Endothelial cell of umbilical vein (primary cell): ENCODE data around the gene CRIM1. TPM values are rescaled to one million over a fixed set of nuclear protein-coding genes. Genes with fewer than 3 reads are reported as not detected.
A peak's percentile ranks its signal among the peaks of the same experiment; 100 is the strongest.

Source experiments
- BruUV-seq: library from RNA; stranded (reverse); fragments of 400-500 nt; replicated peaks from 2 replicates; lab custom pipeline; 2021; lab: Mats Ljungman, UMichigan
- CTCF ChIA-PET: fragments of 300-600, 350-600 bp; sonication (Branson Sonifier 250); formaldehyde crosslinking; loops from one replicate; lab custom pipeline; 2021; ENCODE audit warnings: antibody characterized with exemption, inconsistent platforms; lab: Charles Lee
- POLR2A ChIA-PET: fragments of 300-600, 350-600 bp; sonication (Branson Sonifier 250); formaldehyde crosslinking; loops from one replicate; lab custom pipeline; 2021; ENCODE audit warnings: antibody characterized with exemption, inconsistent platforms; lab: Charles Lee
- DNase-seq: peaks from one replicate; pipeline ENCODE4 v3.0.0-alpha.2; 2011; ENCODE audit warnings: low read depth, low spot score
- FAIRE-seq: peaks from 2 replicates; lab custom pipeline; 2011; peaks lifted over from hg19 to GRCh38; lab: Jason Lieb, UNC
- H2AFZ ChIP-seq: 2 replicates; pipeline ENCODE4 v1.6.0; 2012; ENCODE audit warnings: low read depth, low read length, control low read depth, inconsistent platforms
- H3K27ac ChIP-seq: 2 replicates; pipeline ENCODE4 v1.5.1; 2011; ENCODE audit warnings: low read depth, mild to moderate bottlenecking, control low read depth, low read length, moderate library complexity; ENCODE audit not compliant: insufficient read depth
- H3K27me3 ChIP-seq, 2 experiments: 2 replicates each; pipeline versions ENCODE4 v1.6.0 to v1.6.1; 2011; ENCODE audit warnings: low read length in 2 of 2, mixed read lengths in 1 of 2; ENCODE audit not compliant: control insufficient read depth in 2 of 2, insufficient read depth in 2 of 2
- H3K36me3 ChIP-seq, 2 experiments: 2 replicates in 1 of 2; 3 replicates in 1 of 2; pipeline ENCODE4 v1.5.1; 2011; ENCODE audit warnings: low read length in 2 of 2, mild to moderate bottlenecking in 1 of 2, moderate library complexity in 1 of 2; ENCODE audit not compliant: control insufficient read depth in 2 of 2, insufficient read depth in 2 of 2; ENCODE audit errors: extremely low read depth in 1 of 2
- H3K4me1 ChIP-seq: 3 replicates; pipeline ENCODE4 v1.5.1; 2011; ENCODE audit warnings: mild to moderate bottlenecking, low read length; ENCODE audit not compliant: control insufficient read depth, insufficient read depth; ENCODE audit errors: extremely low read depth
- H3K4me2 ChIP-seq: 2 replicates; pipeline ENCODE4 v1.6.1; 2011; ENCODE audit warnings: low read length, control low read depth, mixed read lengths; ENCODE audit not compliant: insufficient read depth
- H3K4me3 ChIP-seq, 3 experiments: fragments of 200-600 bp in 1 of 3; sonication (generic), shearing (Covaris generic) in 1 of 3; replicated peaks in 1 of 3; 2 replicates each; pipeline ENCODE4 v1.5.1; 2011 to 2016; ENCODE audit warnings: control low read depth in 3 of 3, low read length in 3 of 3, mild to moderate bottlenecking in 2 of 3, inconsistent platforms in 1 of 3, low read depth in 1 of 3, moderate library complexity in 1 of 3; ENCODE audit not compliant: insufficient read depth in 1 of 3
- H3K79me2 ChIP-seq: 2 replicates; pipeline ENCODE4 v1.6.0; 2012; ENCODE audit warnings: low read length, inconsistent platforms; ENCODE audit not compliant: control insufficient read depth, insufficient read depth
- H3K9ac ChIP-seq: replicated peaks from 2 replicates; pipeline ENCODE3; 2011; ENCODE audit warnings: low read length, control low read depth; ENCODE audit not compliant: insufficient read depth; ENCODE audit errors: extremely low read depth
- H3K9me1 ChIP-seq: replicated peaks from 3 replicates; pipeline ENCODE4 v1.6.0; 2011; ENCODE audit warnings: mild to moderate bottlenecking, low read length; ENCODE audit not compliant: control insufficient read depth, insufficient read depth; ENCODE audit errors: extremely low read depth
- H3K9me3 ChIP-seq: replicated peaks from 2 replicates; pipeline ENCODE4 v1.5.1; 2012; ENCODE audit warnings: low read length, inconsistent platforms; ENCODE audit not compliant: control insufficient read depth, insufficient read depth
- H4K20me1 ChIP-seq: replicated peaks from 2 replicates; pipeline ENCODE3; 2011; ENCODE audit warnings: mild to moderate bottlenecking, low read length; ENCODE audit not compliant: control insufficient read depth, insufficient read depth; ENCODE audit errors: extremely low read depth
- EZH2 ChIP-seq: IDR thresholded peaks from 2 replicates; pipeline ENCODE4 v1.6.1; 2012; ENCODE audit warnings: borderline replicate concordance, low read depth, mild to moderate bottlenecking, moderate library complexity, low read length, inconsistent platforms; ENCODE audit not compliant: severe bottlenecking
- GATA2 ChIP-seq: IDR thresholded peaks from 2 replicates; pipeline ENCODE4 v1.7.0; 2011; ENCODE audit warnings: low read depth, mild to moderate bottlenecking, moderate library complexity, mixed read lengths, low read length; ENCODE audit not compliant: insufficient read length, insufficient read depth
- JUN ChIP-seq: IDR thresholded peaks from 2 replicates; pipeline ENCODE4 v1.6.1; 2011; ENCODE audit warnings: borderline replicate concordance, low read depth; ENCODE audit not compliant: insufficient read length, insufficient read depth
- MYC ChIP-seq: IDR thresholded peaks from one replicate; pipeline ENCODE4 v1.6.1; 2011; ENCODE audit warnings: mild to moderate bottlenecking, low read depth, low read length
- POLR2AphosphoS5 ChIP-seq: IDR thresholded peaks from 2 replicates; pipeline ENCODE4 v1.6.1; 2012; ENCODE audit warnings: low read depth, mild to moderate bottlenecking, control low read depth, low read length, moderate library complexity; ENCODE audit not compliant: insufficient read depth
- dilution Hi-C: fragments of 300-500 bp; cut with MboI; formaldehyde crosslinking; loops from one replicate; pipeline ENCODE4 v1.15.0; 2019; ENCODE audit warnings: low sequenced_read_pairs; ENCODE audit not compliant: extremely low pct_ligation_motif_present
- intact Hi-C: fragments of 100-400 bp; cut with micrococcal nuclease; formaldehyde crosslinking; loops from one replicate; pipeline ENCODE4 v1.10.0; 2022
- polyA plus RNA-seq, 4 experiments: library from polyadenylated mRNA; depleted of rRNA in 3 of 4; stranded (reverse) in 3 of 4; unstranded in 1 of 4; fragments of >200 nt; gene quantifications; 2 replicates each; pipeline versions ENCODE4 v1.2.1 to v1.2.3, GENCODE V29; 2011 to 2012; ENCODE audit warnings: missing spikeins in 1 of 4
- total RNA-seq: library from RNA; stranded (reverse); gene quantifications from 2 replicates; pipeline ENCODE4 v1.2.3, GENCODE V29; 2021
- TF ChIP-seq, protein P1 (sequence below): IDR thresholded peaks from 2 replicates; pipeline ENCODE4 v1.6.1; 2011; ENCODE audit not compliant: insufficient read depth, insufficient read length

The CRIM1 gene
- total and polyA plus RNA-seq, 2 donors (not counting 3 experiments of a cell fraction or from before 2014, with no cell fraction given) = 422 to 649 TPM

GRCh38 chr2:36380624-36381481 is 25.3 kb downstream of the CRIM1 start:
- DNase-seq = peak; percentile 78
- H4K20me1 ChIP-seq = peaks cover 8% of the 10 kb centered on the region
- peaks cover 100% of the 10 kb centered on the region for H3K79me2 ChIP-seq
- H3K4me3 ChIP-seq = no peak overlapping the region
- H3K4me2 ChIP-seq = peak overlapping the region; percentile 38
- TSS peak; percentile 57 for BruUV-seq
- TF ChIP-seq GATA2 (peak; percentile 35), MYC (no peak), POLR2AphosphoS5 (peak; percentile 80)
- TF ChIP-seq, protein P1, sequence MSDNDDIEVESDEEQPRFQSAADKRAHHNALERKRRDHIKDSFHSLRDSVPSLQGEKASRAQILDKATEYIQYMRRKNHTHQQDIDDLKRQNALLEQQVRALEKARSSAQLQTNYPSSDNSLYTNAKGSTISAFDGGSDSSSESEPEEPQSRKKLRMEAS = no peak
- H3K9me3 ChIP-seq = no peaks in the 10 kb centered on the region
- CTCF ChIA-PET = interaction anchor here (1.0 to 1.7 kb wide), 9 partner anchors 8 to 291 kb away, joined by 3 to 5 read pairs (median 3); no protein-coding TSS in a partner anchor
- dilution Hi-C loops (no loop called here), intact Hi-C loops (no loop called here)
- POLR2A ChIA-PET = no interaction called here
- H3K36me3 ChIP-seq = peaks cover 4 to 12% of the 10 kb centered on the region in 2 experiments
- H3K9me1 ChIP-seq = no peaks in the 10 kb centered on the region
- H3K9ac ChIP-seq = peak overlapping the region; percentile 22
- H3K4me1 ChIP-seq = peaks cover 97% of the 10 kb centered on the region
- peak; percentile 26 for FAIRE-seq
- no peak overlapping the region for H2AFZ ChIP-seq
- H3K27ac ChIP-seq = peak overlapping the region; percentile 75
- H3K27me3 ChIP-seq = no peaks in the 10 kb centered on the region

GRCh38 chr2:36381993-36382392 is 26.4 kb downstream of the CRIM1 start:
- no peaks in the 10 kb centered on the region for H3K9me1 ChIP-seq
- no peak for DNase-seq
- no peak overlapping the region for H2AFZ ChIP-seq
- peaks cover 100% of the 10 kb centered on the region for H3K79me2 ChIP-seq
- H3K27me3 ChIP-seq = no peaks in the 10 kb centered on the region
- H3K4me3 ChIP-seq = no peak overlapping the region
- peak; percentile 25 for TF ChIP-seq POLR2AphosphoS5
- TF ChIP-seq, protein P1 = no peak
- no peak for TF ChIP-seq JUN
- no peak for TF ChIP-seq EZH2
- no peaks in the 10 kb centered on the region for H3K9me3 ChIP-seq
- peaks cover 4 to 12% of the 10 kb centered on the region in 2 experiments for H3K36me3 ChIP-seq
- H3K27ac ChIP-seq = peak overlapping the region; percentile 75
- BruUV-seq = no TSS peak
- intact Hi-C loops = no loop called here
- peaks cover 4% of the 10 kb centered on the region for H4K20me1 ChIP-seq
- H3K9ac ChIP-seq = no peak overlapping the region
- FAIRE-seq = no peak
- CTCF ChIA-PET = interaction anchor here (1.3 to 2.8 kb wide), 5 partner anchors 12 to 79 kb away, joined by 3 to 12 read pairs (median 7); no protein-coding TSS in a partner anchor
- no peak overlapping the region for H3K4me2 ChIP-seq
- H3K4me1 ChIP-seq = peaks cover 97% of the 10 kb centered on the region
- POLR2A ChIA-PET = no interaction called here
- dilution Hi-C loops = no loop called here
